GM19324 (cell line): ENCODE data around the gene SPATA24.

Experiments
- ATAC-seq: cut with Tn5 transposase; IDR thresholded peaks from one replicate; pipeline ENCODE4 v1.9.1; 2021; ENCODE audit warnings: mild to moderate bottlenecking, moderate library complexity; ENCODE audit not compliant: unreplicated experiment, low FRiP score

The SPATA24 gene

GRCh38 chr5:139384591-139385051 lies 19.3 kb downstream of the SPATA24 start:
- ATAC-seq: no peak

- no peak for ATAC-seq
These were observed 19.8 kb downstream of the SPATA24 start for GRCh38 chr5:139383993-139384590.

GRCh38 chr5:139383275-139383992 lies 20.5 kb downstream of the SPATA24 start, which contains the start of gene SLC23A1:
TSS of gene SLC23A1 (minus strand) at chr5:139383297. CDS start at chr5:139383253, 44 bp downstream.
- no peak for ATAC-seq

GRCh38 chr5:139382807-139383206 lies 21.1 kb downstream of the SPATA24 start:
- no peak for ATAC-seq

GRCh38 chr5:139381837-139382761 lies 21.8 kb downstream of the SPATA24 start:
- no peak for ATAC-seq

GRCh38 chr5:139379626-139380449 lies 24.1 kb downstream of the SPATA24 start:
- no peak for ATAC-seq

- no peak for ATAC-seq
These were observed 24.9 kb downstream of the SPATA24 start for GRCh38 chr5:139378941-139379361.

GRCh38 chr5:139378101-139378825 lies 25.6 kb downstream of the SPATA24 start:
- ATAC-seq: no peak

- ATAC-seq: no peak
These were observed 26.7 kb downstream of the SPATA24 start for GRCh38 chr5:139377226-139377625.

GRCh38 chr5:139376364-139376763 lies 27.5 kb downstream of the SPATA24 start:
- no peak for ATAC-seq

- ATAC-seq: no peak
These were observed 29.0 kb downstream of the SPATA24 start for GRCh38 chr5:139374909-139375308.

- no peak for ATAC-seq
These were observed 32.1 kb downstream of the SPATA24 start for GRCh38 chr5:139371482-139372435.

GRCh38 chr5:139369181-139369580 lies 34.7 kb downstream of the SPATA24 start:
- no peak for ATAC-seq

GRCh38 chr5:139368613-139369012 lies 35.3 kb downstream of the SPATA24 start:
- ATAC-seq: no peak

GRCh38 chr5:139364466-139364865 lies 39.4 kb downstream of the SPATA24 start:
- no peak for ATAC-seq

- no peak for ATAC-seq
These were observed 40.0 kb downstream of the SPATA24 start for GRCh38 chr5:139363937-139364336.

GRCh38 chr5:139361835-139362429 lies 42.0 kb downstream of the SPATA24 start:
- ATAC-seq: no peak

GRCh38 chr5:139360384-139360783 lies 43.5 kb downstream of the SPATA24 start:
- ATAC-seq: no peak
